Kasumi-1 (cell line): ENCODE results near the gene ISOC1.

Experiments
- DNase-seq, 2 experiments: peaks; one replicate each; lab custom pipeline; 2025; lab: John Stamatoyannopoulos, UW

ISOC1 gene

DNA sequence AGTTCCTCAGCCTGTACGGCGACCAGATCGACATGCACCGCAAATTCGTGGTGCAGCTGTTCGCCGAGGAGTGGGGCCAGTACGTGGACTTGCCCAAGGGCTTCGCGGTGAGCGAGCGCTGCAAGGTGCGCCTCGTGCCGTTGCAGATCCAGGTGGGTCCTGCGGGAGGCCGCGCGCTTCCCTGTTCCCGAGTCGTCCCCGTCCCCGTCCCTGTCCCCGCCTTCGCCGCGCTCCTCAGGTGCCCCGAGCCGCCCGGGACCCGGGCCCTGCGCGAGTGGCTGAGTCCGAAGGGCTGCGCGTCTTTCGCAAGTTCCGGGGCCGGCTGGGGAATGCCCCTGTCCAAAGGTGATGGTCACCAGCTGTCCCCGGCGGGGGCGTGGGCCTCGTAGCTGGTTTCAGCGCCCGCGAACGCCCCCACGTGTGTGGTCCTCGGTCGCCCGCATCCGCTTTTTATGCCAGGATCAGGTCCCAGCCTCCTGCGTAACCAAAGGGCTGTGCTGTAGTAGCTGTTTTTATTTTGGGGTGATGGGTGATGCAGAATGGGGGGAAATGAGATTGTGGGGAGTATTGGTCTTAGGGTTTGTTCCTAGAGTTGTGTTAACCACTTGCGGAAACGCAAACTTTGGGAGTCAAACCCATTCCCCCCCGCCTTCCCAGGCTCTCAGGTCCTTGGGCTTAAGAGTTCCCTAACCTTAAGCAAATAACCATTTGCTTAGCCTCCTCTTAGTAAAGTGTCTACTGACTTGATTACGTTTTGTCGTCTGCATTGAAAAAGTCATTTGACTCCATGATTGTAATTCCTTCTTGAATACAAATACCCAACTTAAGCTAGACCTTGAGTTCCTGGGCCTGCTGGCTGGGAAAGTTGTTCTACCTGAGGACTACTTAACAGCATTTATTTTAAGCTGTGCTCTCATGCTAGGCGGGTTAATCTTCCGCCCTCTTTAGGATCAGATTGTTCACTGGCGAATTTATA lies 663 bp downstream of the ISOC1 start:
- peak; percentile 45 to 46 for DNase-seq

DNA sequence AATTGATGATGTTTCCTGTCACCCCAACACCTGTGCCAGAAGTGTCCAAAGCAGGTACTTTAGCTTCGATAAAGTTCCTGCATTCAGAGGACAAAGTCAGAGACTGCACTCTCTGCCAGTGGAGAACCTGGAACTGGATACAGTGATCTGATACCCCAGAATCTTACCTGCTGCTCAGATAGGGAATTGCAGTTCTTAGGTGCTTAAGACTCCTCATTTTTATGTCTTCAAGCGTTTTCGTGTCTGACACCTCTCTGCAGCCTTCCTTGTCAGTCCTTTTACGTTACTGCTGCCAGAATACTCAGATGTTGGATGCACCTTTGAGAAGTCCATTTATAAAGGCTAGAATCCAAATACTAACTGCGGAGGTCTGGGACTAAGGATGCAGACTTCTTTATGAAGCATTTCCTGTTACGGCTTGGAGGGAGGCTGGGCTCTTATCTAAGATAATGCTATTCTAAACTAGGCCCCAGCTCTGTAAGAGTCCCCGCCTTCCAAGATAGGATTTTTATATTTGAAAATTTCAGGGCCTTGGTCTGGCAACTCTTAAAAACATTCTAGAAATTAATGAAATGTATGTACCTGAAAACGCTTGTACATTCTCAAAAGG lies 1.9 kb downstream of the ISOC1 start:
- DNase-seq, result peak; percentile 16 to 23

DNA sequence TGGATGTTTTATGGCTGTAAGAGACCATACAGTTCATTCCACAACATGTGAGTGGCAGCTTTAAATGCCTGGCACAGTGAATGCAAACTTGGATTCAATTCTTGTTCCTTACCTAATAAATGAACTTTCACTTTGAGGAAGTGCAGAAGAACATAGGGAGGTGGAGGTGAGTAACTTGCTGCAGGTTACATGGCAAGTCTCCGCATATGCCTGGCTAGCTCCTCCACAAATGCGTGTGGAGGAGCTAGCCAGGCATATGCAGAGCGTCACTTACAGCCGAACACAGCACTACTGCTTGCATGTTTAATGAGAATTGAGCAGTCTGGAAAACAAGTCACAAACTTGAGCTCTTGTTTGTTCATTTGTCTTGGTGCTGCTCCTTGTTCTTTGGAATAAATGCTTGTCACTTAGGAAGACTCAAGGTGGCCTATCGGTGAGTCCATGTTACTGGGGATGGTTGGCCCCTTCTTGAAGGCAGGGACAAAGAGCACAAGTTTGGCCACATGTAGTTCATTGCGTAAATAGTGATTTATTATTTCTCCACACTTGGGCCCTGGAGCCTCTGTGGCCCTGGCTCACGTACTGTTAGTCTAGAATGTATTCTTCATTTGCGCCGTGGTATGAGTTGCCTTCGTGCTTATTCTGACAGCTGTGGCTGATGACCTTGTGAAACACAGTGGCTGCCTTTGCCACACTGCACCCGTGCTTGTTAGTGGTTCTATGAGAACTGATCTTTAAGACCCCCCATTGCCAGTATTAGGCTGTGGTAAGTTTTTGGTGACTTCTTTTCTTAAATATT lies 3.1 kb downstream of the ISOC1 start:
- no peak for DNase-seq

DNA sequence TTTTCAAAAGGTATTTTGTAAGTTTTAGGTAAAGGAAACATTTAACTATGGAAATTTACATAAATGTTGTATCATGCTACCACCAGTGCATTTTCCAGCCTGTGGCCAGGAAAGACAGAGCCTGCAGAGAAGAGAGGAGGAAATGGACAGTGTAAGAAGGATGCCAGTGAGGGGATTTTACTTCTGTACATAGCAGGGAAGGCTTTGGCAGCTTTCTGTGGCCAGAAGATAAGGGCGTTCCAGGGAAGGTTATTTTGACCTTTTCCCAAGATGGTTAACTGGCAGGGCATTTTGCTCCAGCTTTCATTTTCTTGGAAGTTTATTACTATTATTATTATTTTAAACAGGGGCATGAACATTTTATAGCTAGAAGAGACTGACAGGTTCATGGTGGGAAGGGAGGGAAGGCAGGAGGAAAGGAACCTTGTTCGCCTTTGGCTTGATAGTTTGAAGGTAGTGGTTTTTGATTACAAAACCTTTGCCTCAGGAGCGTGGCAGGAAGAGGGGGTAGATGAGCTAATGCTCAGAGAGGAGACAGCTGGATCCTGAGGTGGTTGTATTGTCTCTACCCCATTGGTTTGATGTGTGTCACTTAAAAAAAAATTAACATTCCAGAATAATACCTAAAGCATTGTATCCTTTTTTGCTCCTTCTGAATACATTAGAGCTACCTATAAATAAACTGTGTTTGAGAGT lies 4.1 kb downstream of the ISOC1 start:
- peak; percentile 31 to 38 for DNase-seq

DNA sequence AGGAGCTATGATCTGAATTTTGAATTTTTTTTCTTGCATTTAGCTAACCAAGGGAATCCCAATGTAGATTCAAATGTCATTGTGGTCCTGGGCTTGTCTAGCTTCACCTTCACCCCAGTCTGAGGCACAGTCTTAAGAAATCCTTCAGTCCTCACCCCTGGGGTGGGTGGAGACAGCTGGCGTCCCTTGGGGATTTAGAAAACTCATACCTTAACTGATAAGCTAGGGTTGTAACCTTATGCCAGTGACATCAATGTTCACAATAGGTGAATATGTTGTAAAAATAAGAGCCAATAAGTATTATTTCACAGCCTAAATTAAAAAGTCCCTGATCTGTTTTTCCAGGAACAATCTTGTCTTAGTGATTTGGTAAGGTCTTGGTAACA lies 4.6 kb downstream of the ISOC1 start:
- DNase-seq, result no peak

DNA sequence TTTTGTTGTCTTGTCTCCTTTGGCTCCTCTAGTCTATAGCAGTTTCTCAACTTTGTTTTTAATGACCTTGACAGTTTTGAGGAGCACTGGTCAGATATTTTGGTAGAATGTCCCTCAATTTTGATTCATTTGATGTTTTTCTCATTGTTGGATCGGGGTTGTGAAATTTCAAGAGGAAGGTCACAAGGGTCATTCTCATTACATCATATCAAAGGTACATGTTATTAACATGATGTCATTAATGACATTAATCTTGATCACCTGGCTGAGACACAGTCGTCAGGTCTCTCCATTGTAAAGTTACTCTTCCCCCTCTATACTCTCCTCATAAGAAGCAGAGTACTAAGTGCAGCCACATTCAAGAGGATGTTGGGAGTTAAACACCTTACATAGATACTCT lies 7.2 kb downstream of the ISOC1 start:
- DNase-seq, result no peak

DNA sequence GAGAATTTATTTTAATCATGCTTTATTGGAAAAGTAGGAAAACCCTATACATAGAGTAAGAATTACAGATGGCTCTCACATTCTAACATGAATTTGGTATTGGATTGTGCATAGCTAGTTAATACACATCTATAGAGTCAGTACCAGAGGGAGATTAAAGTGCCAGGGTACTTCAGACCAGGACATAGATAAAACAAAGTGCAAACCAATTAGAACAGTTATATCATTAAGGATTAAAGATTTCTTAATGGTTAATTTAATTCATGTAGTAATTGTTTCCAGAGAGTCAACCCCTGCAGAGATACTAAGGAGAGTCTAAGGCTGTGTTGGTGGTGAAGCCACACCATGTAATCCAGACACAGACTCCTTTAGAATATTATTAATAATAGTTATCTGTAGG lies 8.8 kb downstream of the ISOC1 start:
- no peak for DNase-seq

DNA sequence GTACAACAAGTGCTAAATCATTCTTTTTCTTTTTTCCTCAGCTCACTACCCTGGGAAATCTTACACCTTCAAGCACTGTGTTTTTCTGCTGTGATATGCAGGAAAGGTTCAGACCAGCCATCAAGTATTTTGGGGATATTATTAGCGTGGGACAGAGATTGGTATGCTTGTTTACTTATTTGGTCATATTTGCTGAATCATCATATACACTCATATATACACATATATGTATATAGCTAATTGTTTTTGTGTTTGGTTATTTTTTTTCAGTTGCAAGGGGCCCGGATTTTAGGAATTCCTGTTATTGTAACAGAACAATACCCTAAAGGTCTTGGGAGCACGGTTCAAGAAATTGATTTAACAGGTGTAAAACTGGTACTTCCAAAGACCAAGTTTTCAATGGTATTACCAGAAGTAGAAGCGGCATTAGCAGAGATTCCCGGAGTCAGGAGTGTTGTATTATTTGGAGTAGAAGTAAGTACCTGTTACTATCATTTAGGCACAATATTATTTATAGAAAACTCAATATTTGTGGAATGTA lies 10.4 kb downstream of the ISOC1 start:
- no peak for DNase-seq

DNA sequence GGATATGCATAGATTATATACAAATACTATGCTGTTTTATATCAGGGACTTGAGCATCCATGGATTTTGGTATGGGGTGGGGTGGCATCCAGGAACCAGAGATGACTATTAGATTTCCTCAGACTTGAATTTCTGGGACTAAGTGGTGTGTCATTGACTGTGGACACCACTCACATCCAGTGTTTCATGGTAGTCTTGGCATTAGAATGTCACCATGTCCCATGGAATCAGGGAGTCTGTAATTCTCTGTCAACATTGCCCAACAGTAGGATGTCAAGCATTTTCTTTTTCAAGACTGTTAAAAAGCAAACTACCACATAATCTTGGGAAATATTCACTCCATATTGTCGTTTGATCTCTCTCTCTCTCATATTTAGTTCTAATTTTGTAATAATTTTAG lies 13.1 kb downstream of the ISOC1 start:
- DNase-seq, result no peak

DNA sequence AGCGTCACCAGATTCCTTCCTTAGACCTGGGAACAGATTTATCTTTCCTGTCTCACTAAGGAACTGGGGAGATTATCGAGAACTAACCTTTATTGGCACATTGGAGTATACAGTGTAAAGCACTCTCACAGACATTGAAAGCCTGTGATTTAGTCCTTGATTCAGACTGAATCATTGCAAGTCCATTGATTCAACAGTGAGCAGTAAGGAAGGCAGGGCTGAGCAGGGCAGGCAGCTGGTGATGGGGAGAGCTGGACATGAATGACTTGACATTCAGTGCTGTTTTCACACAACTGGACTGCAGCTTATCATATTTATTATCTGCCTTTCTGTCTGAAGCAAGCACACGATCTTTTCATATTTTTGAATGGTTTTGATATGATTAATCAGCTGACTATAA lies 16.2 kb downstream of the ISOC1 start:
- no peak for DNase-seq

DNA sequence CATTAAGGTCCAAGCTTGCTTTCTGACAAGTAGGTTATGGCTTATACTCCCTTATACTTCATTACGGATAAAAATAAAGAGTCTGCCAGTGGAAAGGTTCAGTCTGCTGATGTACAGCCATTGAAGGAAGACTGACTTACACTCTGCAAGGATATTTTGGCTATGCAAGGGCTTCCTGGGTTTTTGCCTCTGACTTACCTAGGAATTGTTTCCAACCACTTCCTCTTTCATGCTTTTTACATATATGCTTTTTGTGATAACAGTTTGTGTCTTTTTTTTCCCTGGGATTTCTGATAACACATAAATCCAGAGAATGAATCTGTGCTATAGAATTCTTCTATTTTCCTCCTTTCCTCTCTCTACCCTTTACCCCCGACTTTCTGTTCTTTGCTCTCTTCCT lies 16.8 kb downstream of the ISOC1 start:
- DNase-seq, result no peak

DNA sequence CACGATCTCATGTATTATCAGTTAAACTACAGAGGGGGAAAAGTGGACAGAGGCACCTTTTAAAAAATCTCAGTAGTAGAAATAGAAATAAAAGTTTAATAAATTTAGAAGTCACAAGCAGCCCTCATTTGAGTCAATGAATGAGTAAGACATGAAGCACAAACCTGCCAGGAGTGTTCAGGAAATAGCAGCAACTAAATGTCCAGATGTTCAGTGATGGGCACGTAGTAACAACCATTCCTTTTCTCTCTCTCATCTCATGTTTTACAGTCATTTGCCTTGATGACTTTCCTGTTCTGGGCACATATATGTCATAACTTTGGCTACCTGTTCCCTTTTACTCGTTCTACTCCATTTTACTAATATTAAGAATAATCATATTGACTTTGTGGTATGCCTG lies 17.7 kb downstream of the ISOC1 start:
- DNase-seq, result no peak

DNA sequence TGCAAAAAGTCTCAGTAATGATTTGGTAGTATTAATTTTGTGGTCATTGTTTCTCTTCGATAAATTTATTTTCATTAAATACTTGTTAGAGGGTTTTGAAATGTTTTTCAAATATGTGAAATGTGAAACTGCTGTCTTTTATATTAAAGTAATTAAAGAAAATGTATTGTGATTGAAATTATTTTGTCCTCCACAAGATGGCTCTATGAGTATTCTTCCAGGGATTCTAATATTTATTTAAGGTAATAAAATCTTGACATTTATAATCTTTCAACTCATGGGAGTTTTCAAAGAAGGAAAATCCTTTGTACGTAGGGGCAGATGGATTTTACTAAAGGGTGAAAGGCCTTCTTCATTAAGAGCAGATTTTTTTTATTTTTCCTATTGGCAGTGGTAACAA lies 19.3 kb downstream of the ISOC1 start:
- no peak for DNase-seq

DNA sequence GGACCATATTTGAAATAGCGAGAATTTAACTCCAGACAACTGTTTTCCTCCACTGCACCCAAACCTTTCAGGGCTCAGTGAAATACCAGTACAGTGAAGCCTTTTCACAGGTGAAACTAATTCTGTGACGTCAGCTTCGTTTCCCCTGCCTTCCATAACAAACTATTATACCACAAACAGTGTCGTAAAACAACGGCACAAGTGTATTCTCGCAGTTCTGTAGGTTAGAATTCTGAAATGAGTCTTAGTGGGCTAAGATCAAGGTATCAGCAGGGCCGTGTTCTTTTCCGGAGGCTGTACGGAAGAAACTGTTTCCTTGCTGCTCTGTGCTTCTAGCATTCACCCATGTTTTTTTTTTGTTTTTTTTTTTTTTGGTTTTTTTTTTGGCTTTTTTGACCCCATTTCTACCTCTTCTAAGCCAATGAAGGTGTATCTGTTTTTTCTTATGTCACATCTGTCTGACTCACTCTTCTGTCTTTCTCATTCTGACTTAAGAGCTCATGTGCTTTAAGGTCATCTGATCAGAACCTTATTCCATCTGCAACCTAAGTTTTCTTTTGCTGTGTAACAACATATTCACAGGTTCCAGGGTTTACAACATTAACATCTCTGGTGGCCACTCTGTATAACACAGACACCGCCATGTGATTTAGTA lies 20.1 kb downstream of the ISOC1 start:
- DNase-seq, result no peak

DNA sequence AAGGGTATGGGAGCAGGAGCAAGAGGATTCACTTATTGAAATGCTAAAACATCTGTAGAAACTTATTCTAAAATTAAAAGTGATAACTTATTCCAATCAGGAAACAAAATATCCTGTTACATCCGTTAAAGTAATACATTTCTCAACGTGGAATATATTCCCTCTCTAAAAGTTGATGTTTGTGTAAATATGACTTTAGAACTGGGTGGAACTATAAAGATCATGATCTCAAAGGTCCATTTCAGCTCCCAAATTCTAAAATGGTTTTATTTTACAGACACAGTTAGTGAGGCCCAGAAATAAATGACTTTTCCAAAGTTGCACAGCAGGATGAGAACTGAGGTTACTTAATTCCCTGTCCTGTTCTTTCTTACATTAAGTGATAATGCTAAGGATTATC lies 21.1 kb downstream of the ISOC1 start:
- no peak for DNase-seq

DNA sequence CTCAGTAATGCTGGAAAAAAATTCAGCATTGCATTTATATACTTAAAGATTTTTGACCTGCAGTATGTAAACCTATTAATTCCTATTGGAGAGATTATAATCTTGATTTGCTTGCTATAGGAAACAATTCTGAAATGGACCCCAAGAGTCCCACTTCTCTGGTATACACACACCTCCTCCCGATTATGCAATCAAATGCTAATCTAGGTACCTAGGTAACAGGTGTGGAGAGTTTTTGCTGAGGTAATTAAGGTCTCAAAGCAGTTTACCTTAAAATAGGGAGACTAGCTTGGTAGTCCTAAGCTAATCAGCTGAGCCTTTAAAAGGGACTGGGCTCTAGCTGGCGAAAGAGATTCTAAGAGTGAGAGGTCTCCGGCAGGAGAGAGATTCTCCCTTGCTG lies 22.2 kb downstream of the ISOC1 start:
- no peak for DNase-seq

DNA sequence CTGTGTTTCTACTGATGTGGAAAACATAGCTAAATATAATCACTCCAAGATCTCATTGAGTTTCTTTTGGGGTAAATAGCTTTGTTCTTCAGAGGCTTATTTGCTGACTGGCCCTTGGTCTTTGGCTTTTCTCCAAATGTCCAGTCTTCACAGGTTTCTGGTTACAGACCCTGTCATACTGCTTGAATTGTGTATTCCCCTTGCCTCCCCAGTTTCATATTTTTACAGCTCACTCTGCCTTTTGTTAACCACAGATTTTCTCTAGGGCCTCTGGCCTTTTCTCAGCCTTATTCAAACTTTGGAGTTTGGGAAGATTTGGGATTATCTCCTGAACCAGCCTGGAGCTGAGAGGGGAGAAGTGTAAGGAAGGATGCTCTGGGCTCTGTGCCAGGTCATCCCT lies 23.9 kb downstream of the ISOC1 start:
- no peak for DNase-seq

DNA sequence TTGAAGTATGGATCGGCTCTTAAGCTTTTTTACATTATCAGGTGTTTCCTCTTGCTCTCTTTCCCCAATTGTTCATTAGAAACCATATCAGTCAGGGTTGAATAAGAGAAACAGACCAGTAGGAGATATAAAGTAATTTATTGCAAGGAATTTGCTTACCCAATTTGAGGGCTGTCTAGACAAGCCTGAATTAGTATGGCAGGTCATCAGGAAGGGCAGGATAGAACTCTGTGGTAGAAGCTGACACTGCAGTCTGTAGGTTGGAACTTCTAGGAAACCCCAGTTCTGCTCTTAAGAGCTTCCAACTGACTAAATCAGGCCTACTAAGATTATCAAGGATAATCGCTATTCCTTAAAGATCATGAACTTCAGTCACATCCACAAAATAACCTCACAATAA lies 24.3 kb downstream of the ISOC1 start:
- DNase-seq, result no peak

DNA sequence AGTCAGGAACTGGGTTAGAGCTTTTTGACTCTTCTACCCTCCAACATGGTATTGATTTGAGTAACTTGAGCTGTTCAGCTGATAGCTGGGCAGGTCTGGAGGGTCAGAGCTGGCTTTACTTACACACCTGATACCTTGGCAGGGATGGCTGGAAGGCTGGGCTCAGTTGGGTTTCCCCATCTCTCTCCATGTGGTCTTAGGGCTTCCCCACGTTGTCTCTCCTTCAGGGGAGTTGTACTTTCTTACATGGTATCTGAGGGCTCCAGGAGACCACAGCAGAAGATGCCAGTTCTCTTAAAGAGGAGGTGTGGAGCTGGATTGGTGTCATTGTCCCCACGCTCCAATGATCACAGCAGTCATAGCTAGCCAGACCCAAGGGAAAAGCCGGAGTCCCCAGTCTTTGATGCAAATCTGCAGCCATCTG lies 25.6 kb downstream of the ISOC1 start:
- no peak for DNase-seq

DNA sequence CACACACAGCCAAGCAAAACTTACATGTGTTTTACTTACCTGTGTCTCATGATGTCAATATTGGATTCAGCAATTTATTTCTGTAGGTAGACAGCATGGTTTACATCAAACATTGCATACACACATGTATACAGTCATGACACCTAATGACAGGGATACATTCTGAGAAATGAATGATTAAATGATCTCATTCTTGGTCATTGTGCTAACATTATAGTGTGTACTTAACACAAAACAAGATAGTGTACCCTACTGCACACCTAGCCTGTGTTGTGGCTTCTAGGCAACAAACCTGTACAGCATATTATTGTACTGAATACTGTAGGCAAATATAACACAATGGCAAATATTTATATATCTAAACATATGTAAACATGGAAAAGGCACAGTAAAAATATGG lies 28.0 kb downstream of the ISOC1 start:
- DNase-seq, result no peak

DNA sequence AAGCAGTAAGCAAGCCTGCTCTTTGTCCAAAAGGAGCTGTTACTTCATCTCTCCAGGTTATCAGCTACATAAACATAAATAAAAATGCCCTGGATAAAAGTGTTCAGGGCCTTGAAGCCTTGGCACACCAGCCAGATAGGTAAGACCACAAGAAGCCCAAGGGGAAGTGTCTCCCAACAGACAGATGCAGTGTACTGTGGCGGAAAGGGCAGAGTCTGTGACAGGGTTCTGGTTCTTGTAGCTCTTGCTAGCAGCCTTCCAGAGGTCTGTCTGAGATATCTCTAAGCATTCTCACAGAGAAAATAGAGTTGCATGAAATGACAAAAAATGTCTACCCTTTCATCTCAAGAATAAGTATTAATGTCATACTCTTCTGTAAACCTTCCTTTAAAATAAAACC lies 30.1 kb downstream of the ISOC1 start:
- no peak for DNase-seq
